Mesendoderm (in vitro differentiated cells): ENCODE data around the gene ZSCAN30.

ENCODE experiments used
- DNase-seq: peaks from one replicate; pipeline ENCODE4 v3.0.0; 2013
- H2AK5ac ChIP-seq: 2 replicates; pipeline ENCODE4 v1.6.1; 2013; ENCODE audit warnings: low read length, inconsistent platforms
- H2BK120ac ChIP-seq: 2 replicates; pipeline ENCODE4 v1.6.1; 2013; ENCODE audit warnings: low read depth, mild to moderate bottlenecking, low read length, moderate library complexity, mixed read lengths
- H2BK15ac ChIP-seq: replicated peaks from 2 replicates; pipeline ENCODE4 v1.6.1; 2013; ENCODE audit warnings: low read depth, mild to moderate bottlenecking, moderate library complexity
- H2BK5ac ChIP-seq: 2 replicates; pipeline ENCODE4 v1.6.1; 2013; ENCODE audit warnings: low read length, inconsistent platforms
- H3K18ac ChIP-seq: 2 replicates; pipeline ENCODE4 v1.6.1; 2013; ENCODE audit warnings: mild to moderate bottlenecking, low read length, mixed read lengths
- H3K23ac ChIP-seq: one replicate; pipeline ENCODE4 v1.6.1; 2013; ENCODE audit warnings: low read length
- H3K27ac ChIP-seq: 2 replicates; pipeline ENCODE4 v1.5.1; 2013; ENCODE audit warnings: low read depth, mild to moderate bottlenecking, inconsistent platforms, low read length, moderate library complexity
- H3K27me3 ChIP-seq: 2 replicates; pipeline ENCODE4 v1.6.1; 2013; ENCODE audit warnings: low read length, control low read depth, mild to moderate bottlenecking, inconsistent platforms; ENCODE audit not compliant: insufficient read depth, poor library complexity
- H3K36me3 ChIP-seq: 2 replicates; pipeline ENCODE4 v1.6.1; 2013; ENCODE audit warnings: low read length, inconsistent platforms; ENCODE audit not compliant: control insufficient read depth, insufficient read depth
- H3K4ac ChIP-seq: one replicate; pipeline ENCODE4 v1.6.1; 2013; ENCODE audit warnings: low read depth, mild to moderate bottlenecking, low read length, moderate library complexity
- H3K4me1 ChIP-seq: 2 replicates; pipeline ENCODE4 v1.6.1; 2013; ENCODE audit warnings: low read depth, low read length, inconsistent platforms; ENCODE audit not compliant: control insufficient read depth
- H3K4me2 ChIP-seq: 2 replicates; pipeline ENCODE4 v1.6.1; 2013; ENCODE audit warnings: low read length
- H3K4me3 ChIP-seq: 2 replicates; pipeline ENCODE4 v1.5.1; 2013; ENCODE audit warnings: mild to moderate bottlenecking, low read length
- H3K56ac ChIP-seq: one replicate; pipeline ENCODE4 v1.6.1; 2013; ENCODE audit warnings: low read length
- H3K79me1 ChIP-seq: 2 replicates; pipeline ENCODE4 v1.6.1; 2013; ENCODE audit warnings: low read length, inconsistent platforms
- H3K79me2 ChIP-seq: 2 replicates; pipeline ENCODE4 v1.6.1; 2013; ENCODE audit warnings: mild to moderate bottlenecking, low read length; ENCODE audit not compliant: control insufficient read depth, insufficient read depth
- H3K9ac ChIP-seq: 2 replicates; pipeline ENCODE4 v1.6.1; 2013; ENCODE audit warnings: low read length, inconsistent platforms
- H4K5ac ChIP-seq: one replicate; pipeline ENCODE4 v1.6.1; 2013; ENCODE audit warnings: low read length
- H4K8ac ChIP-seq: one replicate; pipeline ENCODE4 v1.6.1; 2013; ENCODE audit warnings: low read depth, mild to moderate bottlenecking, control low read depth, low read length, moderate library complexity
- WGBS: extraction: QIAGEN DNeasy Blood & Tissue Kit; methylation state at CpG from one replicate; pipeline ENCODE4 v1.1.7; 2013; ENCODE audit warnings: low lambda C conversion rate, missing lambda C conversion rate; ENCODE audit not compliant: insufficient coverage; ENCODE audit errors: extremely low coverage; 5-methylcytosine and 5-hydroxymethylcytosine counted together

Gene ZSCAN30

GRCh38 chr18:35331367-35332087, 41.5 kb upstream of the ZSCAN30 start:
- no peak overlapping the region for H3K18ac ChIP-seq
- no peaks in the 10 kb centered on the region for H3K4me1 ChIP-seq
- no peaks in the 10 kb centered on the region for H3K79me2 ChIP-seq
- no CpG with 5 or more reads among the region's 4 CpGs for WGBS
- no peak overlapping the region for H2BK15ac ChIP-seq
- no peak overlapping the region for H2BK5ac ChIP-seq
- H3K27me3 ChIP-seq, result no peaks in the 10 kb centered on the region
- no peak for DNase-seq
- no peak overlapping the region for H2AK5ac ChIP-seq
- H3K36me3 ChIP-seq, result peaks cover 4% of the 10 kb centered on the region
- no peak overlapping the region for H3K23ac ChIP-seq
- H4K5ac ChIP-seq, result no peak overlapping the region
- H3K79me1 ChIP-seq, result peaks cover 1% of the 10 kb centered on the region
- H4K8ac ChIP-seq, result no peak overlapping the region
- no peak overlapping the region for H3K4me2 ChIP-seq
- H3K4me3 ChIP-seq, result no peak overlapping the region
- H3K56ac ChIP-seq, result no peak overlapping the region
- H3K9ac ChIP-seq, result no peak overlapping the region
- no peak overlapping the region for H3K27ac ChIP-seq
- H3K4ac ChIP-seq, result no peak overlapping the region
- no peak overlapping the region for H2BK120ac ChIP-seq

GRCh38 chr18:35328868-35329267, 38.8 kb upstream of the ZSCAN30 start:
- no peak overlapping the region for H3K56ac ChIP-seq
- H2BK15ac ChIP-seq, result no peak overlapping the region
- H4K8ac ChIP-seq, result no peak overlapping the region
- no peak overlapping the region for H3K4me3 ChIP-seq
- H3K4me1 ChIP-seq, result no peaks in the 10 kb centered on the region
- no peak overlapping the region for H3K4me2 ChIP-seq
- H3K27me3 ChIP-seq, result no peaks in the 10 kb centered on the region
- no peaks in the 10 kb centered on the region for H3K79me1 ChIP-seq
- no peak overlapping the region for H3K27ac ChIP-seq
- H3K18ac ChIP-seq, result no peak overlapping the region
- no peak for DNase-seq
- no peak overlapping the region for H2AK5ac ChIP-seq
- no peak overlapping the region for H2BK5ac ChIP-seq
- no peaks in the 10 kb centered on the region for H3K79me2 ChIP-seq
- no peak overlapping the region for H3K4ac ChIP-seq
- no peak overlapping the region for H3K9ac ChIP-seq
- H2BK120ac ChIP-seq, result no peak overlapping the region
- H3K36me3 ChIP-seq, result no peaks in the 10 kb centered on the region
- no peak overlapping the region for H4K5ac ChIP-seq
- no peak overlapping the region for H3K23ac ChIP-seq

GRCh38 chr18:35326695-35327387, 36.8 kb upstream of the ZSCAN30 start:
- no peak overlapping the region for H2BK5ac ChIP-seq
- H3K4ac ChIP-seq, result no peak overlapping the region
- H3K4me3 ChIP-seq, result no peak overlapping the region
- no peaks in the 10 kb centered on the region for H3K79me1 ChIP-seq
- H2BK120ac ChIP-seq, result no peak overlapping the region
- no peaks in the 10 kb centered on the region for H3K27me3 ChIP-seq
- H3K79me2 ChIP-seq, result no peaks in the 10 kb centered on the region
- no peak overlapping the region for H4K5ac ChIP-seq
- H3K23ac ChIP-seq, result no peak overlapping the region
- WGBS, result no CpG with 5 or more reads among the region's 3 CpGs
- H3K4me2 ChIP-seq, result no peak overlapping the region
- H2AK5ac ChIP-seq, result no peak overlapping the region
- peak; percentile 57 for DNase-seq
- H3K27ac ChIP-seq, result no peak overlapping the region
- no peak overlapping the region for H4K8ac ChIP-seq
- no peak overlapping the region for H3K18ac ChIP-seq
- no peak overlapping the region for H2BK15ac ChIP-seq
- H3K4me1 ChIP-seq, result no peaks in the 10 kb centered on the region
- no peak overlapping the region for H3K56ac ChIP-seq
- H3K36me3 ChIP-seq, result no peaks in the 10 kb centered on the region
- no peak overlapping the region for H3K9ac ChIP-seq

- Histone ChIP-seq H2BK5ac (no peak overlapping the region), H4K5ac (no peak overlapping the region), H3K4ac (no peak overlapping the region), H3K4me2 (no peak overlapping the region), H3K36me3 (no peaks in the 10 kb centered on the region), H3K79me1 (no peaks in the 10 kb centered on the region), H3K23ac (no peak overlapping the region), H3K4me3 (no peak overlapping the region), H4K8ac (no peak overlapping the region), H3K27ac (no peak overlapping the region), H3K27me3 (no peaks in the 10 kb centered on the region), H3K56ac (no peak overlapping the region), H3K79me2 (no peaks in the 10 kb centered on the region), H3K18ac (no peak overlapping the region), H2BK120ac (no peak overlapping the region), H2BK15ac (no peak overlapping the region), H2AK5ac (no peak overlapping the region), H3K4me1 (no peaks in the 10 kb centered on the region), H3K9ac (no peak overlapping the region)
- DNase-seq, result peak; percentile 81
- 100% methylated on average over 1 of the region's 2 CpGs for WGBS
These were observed 35.1 kb upstream of the ZSCAN30 start for GRCh38 chr18:35324926-35325655.

GRCh38 chr18:35322486-35323458, 32.7 kb upstream of the ZSCAN30 start:
- no CpG with 5 or more reads among the region's 3 CpGs for WGBS
- no peak overlapping the region for H3K4me2 ChIP-seq
- no peak overlapping the region for H2AK5ac ChIP-seq
- H4K8ac ChIP-seq, result no peak overlapping the region
- H3K4me1 ChIP-seq, result no peaks in the 10 kb centered on the region
- no peak overlapping the region for H2BK120ac ChIP-seq
- no peak overlapping the region for H2BK15ac ChIP-seq
- H3K79me1 ChIP-seq, result no peaks in the 10 kb centered on the region
- H4K5ac ChIP-seq, result no peak overlapping the region
- no peak overlapping the region for H3K56ac ChIP-seq
- H3K36me3 ChIP-seq, result no peaks in the 10 kb centered on the region
- H3K23ac ChIP-seq, result no peak overlapping the region
- no peak overlapping the region for H3K27ac ChIP-seq
- H3K4me3 ChIP-seq, result no peak overlapping the region
- no peaks in the 10 kb centered on the region for H3K27me3 ChIP-seq
- H3K79me2 ChIP-seq, result no peaks in the 10 kb centered on the region
- no peak overlapping the region for H2BK5ac ChIP-seq
- H3K9ac ChIP-seq, result no peak overlapping the region
- DNase-seq, result no peak
- H3K4ac ChIP-seq, result no peak overlapping the region
- H3K18ac ChIP-seq, result no peak overlapping the region
